ENCODE data around the gene GRK5.

- TF ChIP-seq EP300 (IDR thresholded peaks at IDR 0.05; ENCODE audit: low read depth) (no peak), POLR2A (IDR thresholded peaks at IDR 0.05) (no peak), CTCF (IDR thresholded peaks at IDR 0.05) (no peak)
These were observed 288.9 kb downstream of the GRK5 start for GRCh38 chr10:119496273-119496672.
